ENCODE results near the gene TSHZ3. TPM values are rescaled to one million over a fixed set of nuclear protein-coding genes. Genes with fewer than 3 reads are reported as not detected.

TSHZ3 gene
- total and polyA plus RNA-seq, 2 of the 13 experiments (the other 11 are each of a cell fraction or from before 2014, with no cell fraction given), result not detected

GRCh38 chr19:31317570-31317969, 31.7 kb downstream of the TSHZ3 start (continued):
- TF ChIP-seq ZBTB34 (CRISPR knock-in tag; IDR thresholded peaks at IDR 0.05) (no peak), ZNF430 (CRISPR knock-in tag; IDR thresholded peaks at IDR 0.05) (no peak), ZNF414 (CRISPR knock-in tag; IDR thresholded peaks at IDR 0.05) (no peak), ZMAT3 (CRISPR knock-in tag; conservative IDR thresholded peaks at IDR 0.05) (no peak), MBD4 (IDR thresholded peaks at IDR 0.05; ENCODE audit: borderline replicate concordance, low read length) (no peak), ZNF816 (CRISPR knock-in tag; IDR thresholded peaks at IDR 0.05; ENCODE audit: borderline replicate concordance) (no peak), FUBP1 (CRISPR knock-in tag; IDR thresholded peaks at IDR 0.05; ENCODE audit: borderline replicate concordance) (no peak), HNF4A (CRISPR knock-in tag; IDR thresholded peaks at IDR 0.05) (no peak), EHMT2 (IDR thresholded peaks at IDR 0.05; ENCODE audit: borderline replicate concordance, low read depth, low read length) (no peak), LRRFIP1 (CRISPR knock-in tag; conservative IDR thresholded peaks at IDR 0.05) (no peak)

All from HepG2 (cell line).